ENCODE measurements around the gene OR14K1.
"Not testable (repeated sequence)": the region's sequence is repeated elsewhere in the genome, so short reads cannot be mapped to it uniquely, and the experiment has no call there.

The OR14K1 gene

DNA sequence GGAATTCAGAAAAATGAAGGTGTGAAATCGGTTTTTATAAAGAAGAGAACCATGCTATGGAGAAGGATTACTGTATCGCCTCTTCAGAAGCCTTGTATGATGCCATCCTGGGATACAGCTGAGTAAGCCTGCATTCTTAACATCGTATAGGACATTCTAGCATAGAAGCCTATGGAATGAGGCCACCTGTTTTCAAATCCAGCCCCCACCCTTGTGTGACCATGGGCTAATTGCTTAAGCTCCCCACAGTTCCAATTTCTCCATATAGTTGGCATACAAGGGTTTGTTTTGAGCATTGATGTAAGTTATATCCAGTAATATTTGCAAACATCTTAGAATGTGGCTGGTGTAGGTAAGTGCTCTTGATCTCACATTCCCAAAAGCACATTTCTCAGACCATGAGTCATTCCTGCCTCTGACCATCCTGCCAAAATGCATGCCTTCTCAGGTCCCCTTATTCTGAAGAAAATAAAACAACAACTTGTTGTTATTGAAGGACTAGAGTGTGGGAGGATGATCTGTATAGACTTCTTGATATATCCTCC, 8.0 kb downstream of the OR14K1 start:
- TF ChIP-seq, protein P1, sequence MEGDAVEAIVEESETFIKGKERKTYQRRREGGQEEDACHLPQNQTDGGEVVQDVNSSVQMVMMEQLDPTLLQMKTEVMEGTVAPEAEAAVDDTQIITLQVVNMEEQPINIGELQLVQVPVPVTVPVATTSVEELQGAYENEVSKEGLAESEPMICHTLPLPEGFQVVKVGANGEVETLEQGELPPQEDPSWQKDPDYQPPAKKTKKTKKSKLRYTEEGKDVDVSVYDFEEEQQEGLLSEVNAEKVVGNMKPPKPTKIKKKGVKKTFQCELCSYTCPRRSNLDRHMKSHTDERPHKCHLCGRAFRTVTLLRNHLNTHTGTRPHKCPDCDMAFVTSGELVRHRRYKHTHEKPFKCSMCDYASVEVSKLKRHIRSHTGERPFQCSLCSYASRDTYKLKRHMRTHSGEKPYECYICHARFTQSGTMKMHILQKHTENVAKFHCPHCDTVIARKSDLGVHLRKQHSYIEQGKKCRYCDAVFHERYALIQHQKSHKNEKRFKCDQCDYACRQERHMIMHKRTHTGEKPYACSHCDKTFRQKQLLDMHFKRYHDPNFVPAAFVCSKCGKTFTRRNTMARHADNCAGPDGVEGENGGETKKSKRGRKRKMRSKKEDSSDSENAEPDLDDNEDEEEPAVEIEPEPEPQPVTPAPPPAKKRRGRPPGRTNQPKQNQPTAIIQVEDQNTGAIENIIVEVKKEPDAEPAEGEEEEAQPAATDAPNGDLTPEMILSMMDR (conservative IDR thresholded peaks at IDR 0.05): no peak
- no peak overlapping the region for H3K27ac ChIP-seq

DNA sequence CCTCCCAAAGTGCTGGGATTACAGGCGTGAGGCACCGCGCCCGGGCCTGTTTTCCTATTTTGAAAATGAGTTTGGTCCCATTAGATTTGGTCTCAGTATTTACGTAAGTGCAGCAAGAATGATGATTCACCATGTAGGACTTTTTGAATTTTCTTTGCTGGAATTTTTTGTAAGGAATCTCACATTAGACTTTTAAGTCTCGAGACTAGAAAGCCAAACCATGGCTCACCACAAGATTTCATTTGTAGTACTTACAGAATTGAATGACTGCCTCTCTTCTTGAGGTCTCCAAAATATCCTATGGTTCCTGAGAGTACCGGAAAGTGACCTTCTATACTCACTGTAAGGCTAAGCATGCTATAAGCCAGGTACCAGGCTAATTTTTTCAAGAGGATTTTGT, 9.2 kb downstream of the OR14K1 start:
- TF ChIP-seq, protein P1 (conservative IDR thresholded peaks at IDR 0.05): no peak
- H3K27ac ChIP-seq: no peak overlapping the region

DNA sequence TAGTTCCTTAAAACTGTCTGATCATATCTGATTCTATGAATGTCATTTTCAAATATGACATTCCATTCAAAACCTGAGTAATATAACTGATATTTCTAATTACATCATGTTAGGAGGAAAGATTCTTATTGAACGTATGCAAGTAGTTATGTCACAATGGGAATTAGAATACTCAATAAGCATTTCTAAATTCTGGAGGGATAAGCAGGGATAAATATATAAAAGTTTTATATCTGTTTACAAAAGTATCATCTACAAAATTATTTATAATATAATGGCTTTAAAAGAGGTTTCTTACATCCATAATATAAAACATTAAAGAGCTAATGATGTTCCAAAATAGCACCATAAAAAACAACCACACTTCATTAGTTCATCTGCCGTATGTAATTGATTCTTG, 9.6 kb downstream of the OR14K1 start, which contains the start of gene OR14A2:
TSS of gene OR14A2 (minus strand) at position 101 of the 400 bp plus-strand sequence.
- TF ChIP-seq, protein P1 (conservative IDR thresholded peaks at IDR 0.05): no peak
- H3K27ac ChIP-seq: no peak within 1 kb of the TSS

DNA sequence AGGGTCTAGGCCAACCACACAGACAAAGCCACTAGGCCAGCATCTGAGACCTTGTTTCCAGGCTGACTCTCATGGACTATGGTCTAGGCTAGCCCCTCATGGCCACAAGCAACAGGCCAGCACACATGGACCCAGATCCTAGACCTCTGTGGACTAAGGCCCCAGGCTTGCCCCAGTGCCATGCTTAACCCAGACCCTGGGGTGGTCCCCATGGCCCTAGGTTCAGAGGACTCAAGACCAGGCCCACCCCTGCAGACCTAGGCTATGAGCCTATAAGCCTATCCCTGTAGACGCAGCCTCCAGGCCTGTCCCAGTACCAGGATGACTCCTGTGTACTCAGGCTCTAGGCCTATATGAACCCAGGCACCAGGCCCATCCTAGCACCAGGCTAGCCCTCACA, 11.5 kb downstream of the OR14K1 start:
- TF ChIP-seq, protein P1 (conservative IDR thresholded peaks at IDR 0.05): no peak
- no peak overlapping the region for H3K27ac ChIP-seq

DNA sequence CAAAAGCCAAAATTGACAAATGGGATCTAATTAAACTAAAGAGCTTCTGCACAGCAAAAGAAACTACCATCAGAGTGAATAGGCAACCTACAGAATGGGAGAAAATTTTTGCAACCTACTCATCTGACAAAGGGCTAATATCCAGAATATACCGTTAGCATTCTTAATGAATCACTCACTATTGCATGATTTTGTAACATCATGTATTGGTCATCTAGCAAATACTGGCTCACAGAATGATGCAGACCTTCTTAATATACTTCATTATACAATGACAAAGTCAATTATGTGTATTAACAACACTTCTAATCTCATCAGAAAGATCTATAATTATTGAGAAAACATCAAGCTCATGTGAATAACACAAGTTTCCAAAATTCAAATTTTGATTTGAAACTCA, 15.9 kb downstream of the OR14K1 start:
- not testable (repeated sequence) for H3K27ac ChIP-seq

DNA sequence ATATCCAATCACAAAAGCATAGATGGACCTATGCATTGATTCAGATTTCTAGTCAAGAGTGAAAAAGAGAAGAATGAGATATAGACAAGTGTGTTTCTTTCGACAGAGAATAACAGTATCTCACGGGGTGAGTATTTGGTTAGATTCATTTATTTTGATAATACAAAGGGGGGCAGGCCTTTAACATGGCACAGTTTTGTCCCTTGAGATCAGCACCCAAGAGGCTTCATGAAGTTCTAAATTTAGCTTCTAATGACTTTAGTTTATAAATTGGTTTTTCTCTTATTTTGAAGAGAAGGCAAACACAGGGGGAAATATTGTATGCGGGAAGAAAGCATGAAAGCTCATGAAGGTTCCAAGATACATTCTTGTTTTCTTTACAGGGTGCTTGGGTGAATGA, 22.0 kb downstream of the OR14K1 start, which contains the start of gene OR1C1:
TSS of gene OR1C1 (minus strand) at position 101 of the 400 bp plus-strand sequence. CDS start 2,150 bp downstream, outside the sequence.
- H3K27ac ChIP-seq: no peak within 1 kb of the TSS
- TF ChIP-seq, protein P1 (conservative IDR thresholded peaks at IDR 0.05): no peak

DNA sequence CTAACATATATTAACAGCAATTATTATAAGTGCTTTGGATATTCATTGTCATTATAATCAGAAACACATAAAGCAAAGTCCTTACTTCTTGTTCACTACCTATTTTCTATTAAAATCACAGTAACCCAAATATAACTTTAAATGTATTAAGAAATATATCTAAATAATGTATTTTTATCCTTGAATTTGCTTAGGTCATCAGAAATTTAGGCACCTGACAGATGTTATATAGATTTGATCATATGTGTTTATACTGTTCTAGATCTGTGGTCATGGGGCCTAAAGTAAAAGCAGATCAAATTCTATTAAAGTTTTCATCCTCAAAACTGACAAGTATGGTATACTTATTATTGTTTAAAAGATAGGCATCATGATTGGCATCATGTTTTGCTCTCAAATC, 31.2 kb downstream of the OR14K1 start:
- H3K27ac ChIP-seq: no peak overlapping the region
- TF ChIP-seq, protein P1 (conservative IDR thresholded peaks at IDR 0.05): no peak

Data from VCaP (cell line).